GM18858 (cell line): ENCODE data around the gene IL18.
"Not testable (repeated sequence)": the region's sequence is repeated elsewhere in the genome, so short reads cannot be mapped to it uniquely, and the experiment has no call there.

Experiments used
- ATAC-seq: cut with Tn5 transposase; IDR thresholded peaks from one replicate; pipeline ENCODE4 v1.9.1; 2021; ENCODE audit not compliant: unreplicated experiment

The IL18 gene

GRCh38 chr11:112163875-112164685 lies at the start of gene IL18:
Gene IL18, minus strand, starts transcription at chr11:112164094. Its CDS starts 9,041 bp downstream, at chr11:112155053.
- no peak for ATAC-seq

- ATAC-seq: no peak
These were observed 48.8 kb upstream of the IL18 start for GRCh38 chr11:112212710-112213109.

- no peak for ATAC-seq
These were observed 48.4 kb upstream of the IL18 start for GRCh38 chr11:112212290-112212689.

DNA sequence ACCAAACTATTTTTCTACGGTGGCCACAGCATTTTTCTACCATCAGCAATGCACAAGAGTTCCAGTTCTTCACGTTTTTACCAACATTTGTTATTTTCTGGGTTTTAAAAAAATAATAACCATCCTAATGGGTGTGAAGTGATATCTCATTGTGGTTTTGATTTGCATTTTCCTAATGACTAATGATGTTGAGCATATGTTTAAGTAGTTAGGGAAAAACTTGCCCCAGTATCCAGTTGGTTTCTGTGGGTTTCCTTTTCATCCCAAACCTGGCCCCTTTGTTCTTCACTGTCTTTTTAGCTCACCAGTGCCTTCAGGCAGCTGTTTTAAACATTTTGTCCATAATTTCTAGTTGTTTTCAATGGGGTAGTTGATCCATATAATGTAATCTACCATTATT lies 47.6 kb upstream of the IL18 start:
- no peak for ATAC-seq

GRCh38 chr11:112210890-112211289 lies 47.0 kb upstream of the IL18 start:
- ATAC-seq: no peak

- no peak for ATAC-seq
These were observed 42.2 kb upstream of the IL18 start for GRCh38 chr11:112206071-112206470.

GRCh38 chr11:112200252-112200651 lies 36.4 kb upstream of the IL18 start:
- no peak for ATAC-seq

DNA sequence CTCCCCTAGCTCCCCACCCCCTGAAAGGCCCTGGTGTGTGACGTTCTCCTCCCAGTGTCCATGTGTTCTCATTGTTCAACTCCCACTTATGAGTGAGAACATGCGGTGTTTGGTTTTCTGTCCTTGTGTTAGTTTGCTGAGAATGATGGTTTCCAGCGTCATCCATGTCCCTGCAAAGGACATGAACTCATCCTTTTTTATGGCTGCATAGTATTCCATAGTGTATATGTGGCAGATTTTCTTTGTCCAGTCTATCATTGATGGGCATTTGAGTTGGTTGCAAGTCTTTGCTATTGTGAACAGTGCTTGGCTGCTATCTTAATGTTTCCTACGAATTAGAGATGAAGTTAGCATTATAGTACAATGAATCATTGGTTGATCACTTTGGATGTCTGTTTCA lies 35.2 kb upstream of the IL18 start:
- not testable (repeated sequence) for ATAC-seq

- no peak for ATAC-seq
These were observed 32.7 kb upstream of the IL18 start for GRCh38 chr11:112196519-112197087.

GRCh38 chr11:112195951-112196351 lies 32.1 kb upstream of the IL18 start:
- no peak for ATAC-seq

DNA sequence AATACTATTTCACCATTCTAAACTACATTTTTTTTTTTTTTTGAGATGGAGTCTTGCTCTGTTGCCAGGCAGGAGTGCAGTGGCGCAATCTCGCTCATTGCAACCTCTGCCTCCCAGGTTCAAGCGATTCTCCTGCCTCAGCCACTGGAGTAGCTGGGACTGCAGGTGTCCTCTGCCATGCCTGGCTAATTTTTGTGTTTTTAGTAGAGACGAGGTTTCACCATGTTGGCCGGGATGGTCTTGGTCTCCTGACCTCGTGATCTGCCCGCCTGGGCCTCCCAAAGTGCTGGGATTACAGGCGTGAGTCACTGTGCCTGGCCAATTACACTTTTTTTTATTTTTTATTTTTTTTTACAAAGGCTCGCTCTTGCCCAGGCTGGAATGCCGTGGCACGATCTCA lies 31.2 kb upstream of the IL18 start:
- ATAC-seq: not testable (repeated sequence)

GRCh38 chr11:112186304-112186703 lies 22.4 kb upstream of the IL18 start:
- no peak for ATAC-seq

DNA sequence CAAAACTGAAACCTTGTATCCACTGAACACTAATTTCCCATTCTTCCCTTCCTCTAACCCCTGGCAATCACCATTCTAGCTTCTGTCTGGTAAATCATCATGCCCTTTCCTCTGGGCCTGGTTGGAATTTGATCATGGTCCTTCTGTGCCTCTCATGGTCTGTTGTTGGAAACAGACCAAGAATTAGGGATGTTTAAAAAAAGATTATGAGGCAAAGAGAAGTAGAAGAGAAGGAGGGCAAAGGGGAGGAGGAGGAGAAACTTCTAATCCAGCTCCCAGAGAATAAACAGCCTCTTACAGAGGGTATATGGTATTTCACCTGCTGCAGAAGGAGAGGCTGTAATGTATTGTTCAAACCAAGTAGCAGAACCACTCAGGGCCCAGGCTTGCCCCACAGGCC lies 22.0 kb upstream of the IL18 start:
- ATAC-seq: no peak

DNA sequence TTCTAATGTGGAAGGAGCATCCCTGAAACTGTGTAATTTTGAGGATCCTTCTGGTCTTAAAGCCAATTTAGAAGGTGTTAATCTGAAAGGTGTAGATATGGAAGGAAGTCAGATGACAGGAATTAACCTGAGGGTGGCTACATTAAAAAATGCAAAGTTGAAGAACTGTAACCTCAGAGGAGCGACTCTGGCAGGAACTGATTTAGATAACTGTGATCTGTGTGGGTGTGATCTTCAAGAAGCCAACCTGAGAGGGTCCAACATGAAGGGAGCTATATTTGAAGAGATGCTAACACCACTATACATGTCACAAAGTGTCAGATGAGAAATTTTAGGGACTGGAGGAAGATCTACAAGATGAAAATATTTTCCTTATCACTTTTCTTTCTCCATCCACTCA lies 19.0 kb upstream of the IL18 start:
- no peak for ATAC-seq

DNA sequence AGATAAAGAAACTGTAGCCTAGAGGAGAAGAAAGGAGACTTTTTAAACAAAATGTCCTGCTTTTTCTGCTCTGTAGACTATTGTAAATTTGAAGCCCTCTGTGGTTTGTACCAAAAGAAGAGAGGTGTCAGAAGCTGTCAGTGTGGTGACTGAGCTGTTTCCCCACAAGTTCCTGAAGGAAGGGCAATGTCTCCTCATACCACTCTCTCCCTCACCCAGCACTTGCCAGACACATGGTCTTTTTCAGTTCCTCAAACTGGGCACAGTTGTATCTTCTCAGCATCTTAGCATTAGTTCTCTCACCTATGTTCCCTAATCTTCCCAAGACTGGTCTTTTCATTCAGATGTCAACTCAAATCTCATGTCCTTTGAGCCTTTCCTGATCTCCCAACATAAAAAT lies 15.7 kb upstream of the IL18 start:
- peak; percentile 62 for ATAC-seq

DNA sequence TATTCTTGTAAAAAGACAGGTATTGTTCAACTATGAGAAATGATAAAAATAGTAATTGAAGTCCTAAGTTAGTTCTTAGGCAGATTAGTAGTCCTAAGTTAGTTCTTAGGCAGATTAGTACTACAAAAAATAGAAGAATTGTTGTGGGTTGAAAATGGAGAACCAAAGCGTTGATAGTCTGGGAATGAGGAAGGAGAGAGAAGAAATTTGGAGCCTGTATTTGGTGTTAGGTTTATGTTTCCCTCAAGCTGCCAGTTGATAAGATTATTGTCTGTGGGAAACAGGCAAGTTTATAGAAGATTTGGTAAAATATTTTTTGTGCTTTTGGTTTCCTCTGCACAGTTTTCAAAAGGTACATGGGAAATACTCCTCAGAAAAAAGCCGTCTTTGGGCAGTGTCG lies 15.0 kb upstream of the IL18 start:
- ATAC-seq: no peak

DNA sequence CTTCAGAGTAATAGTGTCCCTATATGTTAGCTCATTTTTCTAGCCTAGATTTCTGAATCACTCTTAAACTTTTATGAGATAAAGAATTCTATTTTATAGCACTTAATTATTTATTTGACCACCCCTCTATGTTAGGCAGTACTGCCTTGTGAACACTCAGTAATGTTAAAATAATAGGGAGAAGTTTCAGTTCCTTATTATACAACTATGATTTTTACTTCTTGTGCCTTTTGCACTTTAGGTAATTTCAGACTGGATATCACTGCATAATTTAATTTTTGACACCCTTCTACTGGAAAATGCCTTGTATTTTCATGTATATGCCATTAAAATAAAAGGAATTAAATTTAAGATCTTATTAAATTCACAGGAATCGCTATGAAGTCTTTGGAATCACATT lies 14.5 kb upstream of the IL18 start:
- ATAC-seq: no peak

DNA sequence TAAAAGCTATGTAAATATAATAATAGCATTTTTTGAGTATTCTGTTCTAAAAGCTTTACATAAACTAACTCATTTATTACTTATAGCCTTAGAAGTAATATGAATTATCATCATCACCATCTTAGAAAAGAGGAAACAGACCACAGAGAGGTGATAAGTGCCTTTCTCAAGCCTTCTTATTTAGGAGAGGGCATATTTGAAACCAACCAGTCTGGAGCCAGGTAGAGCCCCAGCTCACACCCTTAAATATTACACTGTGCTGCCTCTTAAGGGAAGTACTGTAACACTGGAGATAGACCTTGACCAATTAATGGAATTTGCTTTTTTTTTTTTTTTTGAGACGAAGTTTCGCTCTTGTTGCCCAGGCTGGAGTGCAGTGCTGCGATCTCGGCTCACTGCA lies 13.7 kb upstream of the IL18 start:
- no peak for ATAC-seq

- ATAC-seq: no peak
These were observed 12.2 kb upstream of the IL18 start for GRCh38 chr11:112176077-112176476.

DNA sequence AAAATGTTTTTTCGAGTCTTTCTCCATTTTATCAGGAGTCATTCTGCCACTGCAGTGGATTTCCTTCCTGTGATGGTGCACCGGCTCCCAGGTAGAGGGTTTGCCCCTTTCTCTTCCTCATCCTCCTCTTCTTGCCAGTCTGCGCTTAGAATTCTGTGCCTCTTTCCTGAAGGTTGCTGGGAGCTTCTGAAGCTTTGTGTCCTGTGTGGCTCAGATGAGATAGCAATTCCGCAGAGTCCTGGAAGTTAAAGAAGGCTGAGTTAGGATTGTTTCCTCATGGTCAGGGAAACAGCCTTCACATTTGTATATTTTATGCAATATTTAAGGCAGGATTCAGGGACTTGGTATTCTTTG lies 11.7 kb upstream of the IL18 start:
- ATAC-seq: no peak

DNA sequence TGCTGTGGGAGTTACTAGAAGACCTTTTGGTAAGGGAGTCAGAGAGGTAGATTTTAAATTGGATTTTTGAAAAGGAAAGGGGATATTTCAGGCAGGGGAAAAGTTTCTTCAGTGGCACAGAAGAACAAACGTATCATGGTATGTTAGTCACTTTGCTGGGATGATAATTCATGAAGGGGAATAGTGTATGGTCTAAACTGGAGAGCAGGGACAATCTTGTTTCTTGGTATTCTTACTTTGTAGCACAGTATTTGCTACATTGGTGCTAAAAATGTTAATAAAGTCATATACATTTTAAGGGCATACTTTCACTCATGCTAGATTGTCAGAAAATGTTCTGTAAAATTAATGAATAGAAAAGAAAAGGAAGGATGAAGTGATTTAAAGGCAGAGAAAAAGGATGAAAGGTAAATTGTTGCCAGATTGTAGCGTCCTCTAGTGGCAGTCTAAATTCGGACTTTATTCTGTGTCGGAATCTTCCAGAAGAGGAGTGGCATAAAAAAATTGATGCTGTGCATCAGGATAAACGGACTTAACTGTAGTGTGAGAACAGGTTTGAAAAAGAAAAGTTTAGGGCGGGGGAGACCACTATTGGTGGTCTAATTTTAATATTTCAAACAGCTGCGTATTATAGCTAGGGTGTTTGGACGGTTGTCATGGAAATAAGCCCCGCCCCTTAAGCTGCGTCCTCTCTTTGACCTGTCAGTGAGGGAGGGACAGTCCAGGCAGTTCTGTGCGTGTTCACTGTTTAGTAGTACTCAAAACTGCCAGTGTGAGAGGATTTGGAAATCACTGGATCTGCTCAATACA lies 11.1 kb upstream of the IL18 start, which contains the start of gene BCO2:
Gene BCO2, plus strand, starts transcription at position 724 of the 810 bp plus-strand sequence. CDS start 90 bp downstream, outside the sequence.
- no peak for ATAC-seq

GRCh38 chr11:112173152-112173551 lies 9.3 kb upstream of the IL18 start:
- ATAC-seq: no peak
